GM18519 (cell line): ENCODE data around the gene BANK1.
A peak's percentile ranks its signal among the peaks of the same experiment; 100 is the strongest.

Experiments used
- ATAC-seq: cut with Tn5 transposase; IDR thresholded peaks from one replicate; pipeline ENCODE4 v1.9.1; 2021; ENCODE audit warnings: mild to moderate bottlenecking, moderate library complexity; ENCODE audit not compliant: unreplicated experiment, low FRiP score

Gene BANK1

GRCh38 chr4:101954351-101954750 lies 163.8 kb downstream of the BANK1 start:
- ATAC-seq: no peak

- ATAC-seq: no peak
Measured at GRCh38 chr4:101954975-101955678, 164.6 kb downstream of the BANK1 start.

GRCh38 chr4:101956068-101956825 lies 165.7 kb downstream of the BANK1 start:
- ATAC-seq: no peak

GRCh38 chr4:101958547-101958946 lies 168.0 kb downstream of the BANK1 start:
- ATAC-seq: no peak

- no peak for ATAC-seq
Measured at GRCh38 chr4:101960431-101960830, 169.9 kb downstream of the BANK1 start.

- ATAC-seq: no peak
Measured at GRCh38 chr4:101961144-101961543, 170.6 kb downstream of the BANK1 start.

GRCh38 chr4:101967697-101968346 lies 177.3 kb downstream of the BANK1 start:
- ATAC-seq: no peak

- ATAC-seq: no peak
Measured at GRCh38 chr4:101968364-101968763, 177.8 kb downstream of the BANK1 start.

- no peak for ATAC-seq
Measured at GRCh38 chr4:101969965-101970364, 179.4 kb downstream of the BANK1 start.

- ATAC-seq: no peak
Measured at GRCh38 chr4:101970547-101971155, 180.1 kb downstream of the BANK1 start.

- ATAC-seq: no peak
Measured at GRCh38 chr4:101972791-101973190, 182.3 kb downstream of the BANK1 start.

- ATAC-seq: no peak
Measured at GRCh38 chr4:101973361-101973760, 182.8 kb downstream of the BANK1 start.

- ATAC-seq: no peak
Measured at GRCh38 chr4:101977076-101977475, 186.5 kb downstream of the BANK1 start.

GRCh38 chr4:101981756-101982155 lies 191.2 kb downstream of the BANK1 start:
- ATAC-seq: no peak

GRCh38 chr4:101983835-101984234 lies 193.3 kb downstream of the BANK1 start:
- ATAC-seq: no peak

- ATAC-seq: peak; percentile 74
Measured at GRCh38 chr4:101987623-101988243, 197.2 kb downstream of the BANK1 start.

GRCh38 chr4:101989551-101989950 lies 199.0 kb downstream of the BANK1 start:
- no peak for ATAC-seq

GRCh38 chr4:101992446-101992845 lies 201.9 kb downstream of the BANK1 start:
- no peak for ATAC-seq

- ATAC-seq: no peak
Measured at GRCh38 chr4:101993002-101993841, 202.7 kb downstream of the BANK1 start.
